Endodermal cell (in vitro differentiated cells): ENCODE data around the gene COL5A1. TPM values are rescaled to one million over a fixed set of nuclear protein-coding genes. Genes with fewer than 3 reads are reported as not detected.

ENCODE experiments used
- DNase-seq: peaks from one replicate; pipeline ENCODE4 v3.0.0-alpha.2; 2017
- H3K27ac ChIP-seq: 2 replicates; pipeline ENCODE4 v1.5.1; 2013; ENCODE audit warnings: mild to moderate bottlenecking, low read depth, low read length, moderate library complexity
- H3K27me3 ChIP-seq: 2 replicates; pipeline ENCODE4 v1.6.1; 2013; ENCODE audit warnings: mild to moderate bottlenecking, low read length, moderate library complexity; ENCODE audit not compliant: insufficient read depth, control insufficient read depth, poor library complexity, severe bottlenecking
- H3K36me3 ChIP-seq: 2 replicates; pipeline ENCODE4 v1.7.0; 2013; ENCODE audit warnings: mild to moderate bottlenecking, low read length, moderate library complexity; ENCODE audit not compliant: control insufficient read depth, insufficient read depth
- H3K4me1 ChIP-seq: one replicate; pipeline ENCODE4 v1.7.0; 2013; ENCODE audit warnings: low read length; ENCODE audit not compliant: control insufficient read depth, insufficient read depth
- H3K4me3 ChIP-seq: 2 replicates; pipeline ENCODE4 v1.5.1; 2013; ENCODE audit warnings: mild to moderate bottlenecking, low read length, moderate library complexity
- H3K9ac ChIP-seq: 2 replicates; pipeline ENCODE4 v1.6.1; 2013; ENCODE audit warnings: mild to moderate bottlenecking, low read length, moderate library complexity; ENCODE audit not compliant: poor library complexity, severe bottlenecking; ENCODE audit errors: extremely low read depth
- H3K9me3 ChIP-seq: 2 replicates; pipeline ENCODE4 v1.6.1; 2013; ENCODE audit warnings: mild to moderate bottlenecking, low read length, moderate library complexity; ENCODE audit not compliant: control insufficient read depth
- H3K27ac Mint-ChIP-seq: 2 replicates; pipeline ENCODE4 v1.8.0; 2020; ENCODE audit warnings: mixed read lengths
- H3K27me3 Mint-ChIP-seq: 2 replicates; pipeline ENCODE4 v1.8.0; 2021; ENCODE audit warnings: mild to moderate bottlenecking, mixed read lengths; ENCODE audit not compliant: insufficient read depth
- H3K36me3 Mint-ChIP-seq: 2 replicates; pipeline ENCODE4 v1.8.0; 2020; ENCODE audit warnings: low read depth, mixed read lengths
- H3K4me1 Mint-ChIP-seq: 2 replicates; pipeline ENCODE4 v1.8.0; 2020; ENCODE audit warnings: mixed read lengths
- H3K4me3 Mint-ChIP-seq: 2 replicates; pipeline ENCODE4 v1.8.0; 2020; ENCODE audit warnings: mild to moderate bottlenecking, moderate library complexity, mixed read lengths
- H3K9me3 Mint-ChIP-seq: 2 replicates; pipeline ENCODE4 v1.8.0; 2020; ENCODE audit warnings: mild to moderate bottlenecking, mixed read lengths
- CTCF ChIP-seq: fragments of 200-600 bp; sonication (generic); conservative IDR thresholded peaks from 2 replicates; pipeline ENCODE4 v1.5.0; 2021; ENCODE audit warnings: antibody characterized with exemption, mild to moderate bottlenecking
- WGBS, 2 experiments: methylation state at CpG; one replicate each; pipeline versions ENCODE4 v1.1.5 to v1.1.7; 2013; ENCODE audit warnings: missing lambda C conversion rate in 2 of 2, mixed read lengths in 1 of 2; ENCODE audit not compliant: insufficient coverage in 1 of 2, insufficient read length in 1 of 2; 5-methylcytosine and 5-hydroxymethylcytosine counted together
- total RNA-seq, 2 donors: library from RNA; stranded (reverse); fragmentation: NEBNext Ultra II Directional in 1 of 2; extraction: Animal tissue kit (Norgen Biotek cat#: 25700) in 1 of 2; gene quantifications; 2 replicates in 1 of 2; 3 replicates in 1 of 2; pipeline ENCODE4 v1.2.1, GENCODE V29; 2021

COL5A1 gene
- total RNA-seq, 2 donors from 2014 or later = 65.3 to 76.6 TPM

- no peak for TF ChIP-seq CTCF
- no peak overlapping the region for H3K27ac ChIP-seq
- H3K27me3 Mint-ChIP-seq = no peaks in the 10 kb centered on the region
- no peaks in the 10 kb centered on the region for H3K36me3 ChIP-seq
- H3K9me3 Mint-ChIP-seq = no peaks in the 10 kb centered on the region
- no peak overlapping the region for H3K4me3 ChIP-seq
- H3K27me3 ChIP-seq = no peaks in the 10 kb centered on the region
- H3K4me1 ChIP-seq = no peaks in the 10 kb centered on the region
- no peak overlapping the region for H3K4me3 Mint-ChIP-seq
- no peak overlapping the region for H3K9ac ChIP-seq
- peaks cover 6% of the 10 kb centered on the region for H3K36me3 Mint-ChIP-seq
- no peaks in the 10 kb centered on the region for H3K4me1 Mint-ChIP-seq
- no peaks in the 10 kb centered on the region for H3K9me3 ChIP-seq
- 88 to 97% methylated on average over 11 to 13 of the region's 13 CpGs for WGBS, 2 experiments
- H3K27ac Mint-ChIP-seq = no peak overlapping the region
- DNase-seq = no peak
Measured at GRCh38 chr9:134778156-134778555, 136.6 kb downstream of the COL5A1 start.

- H3K9me3 Mint-ChIP-seq = no peaks in the 10 kb centered on the region
- no peak overlapping the region for H3K4me3 Mint-ChIP-seq
- Histone ChIP-seq H3K9ac (no peak overlapping the region), H3K4me1 (no peaks in the 10 kb centered on the region), H3K4me3 (no peak overlapping the region), H3K27me3 (no peaks in the 10 kb centered on the region), H3K9me3 (no peaks in the 10 kb centered on the region), H3K36me3 (no peaks in the 10 kb centered on the region), H3K27ac (no peak overlapping the region)
- WGBS, 2 experiments = 67 to 92% methylated on average over 6 to 17 of the region's 17 CpGs
- DNase-seq = peak; percentile 93
- H3K27me3 Mint-ChIP-seq = no peaks in the 10 kb centered on the region
- no peak overlapping the region for H3K27ac Mint-ChIP-seq
- peaks cover 6% of the 10 kb centered on the region for H3K36me3 Mint-ChIP-seq
- H3K4me1 Mint-ChIP-seq = no peaks in the 10 kb centered on the region
- peak; percentile 90 for TF ChIP-seq CTCF
Measured at GRCh38 chr9:134778841-134779411, 137.3 kb downstream of the COL5A1 start.

GRCh38 chr9:134779640-134780039 is 138.0 kb downstream of the COL5A1 start:
- no peaks in the 10 kb centered on the region for H3K4me1 ChIP-seq
- no peak overlapping the region for H3K27ac ChIP-seq
- peaks cover 6% of the 10 kb centered on the region for H3K36me3 Mint-ChIP-seq
- H3K27me3 Mint-ChIP-seq = no peaks in the 10 kb centered on the region
- H3K27me3 ChIP-seq = no peaks in the 10 kb centered on the region
- 86 to 95% methylated on average over 7 to 8 of the region's 8 CpGs for WGBS, 2 experiments
- H3K4me3 Mint-ChIP-seq = no peak overlapping the region
- no peaks in the 10 kb centered on the region for H3K36me3 ChIP-seq
- no peaks in the 10 kb centered on the region for H3K9me3 ChIP-seq
- no peak for DNase-seq
- TF ChIP-seq CTCF = no peak
- no peaks in the 10 kb centered on the region for H3K4me1 Mint-ChIP-seq
- no peak overlapping the region for H3K27ac Mint-ChIP-seq
- H3K4me3 ChIP-seq = no peak overlapping the region
- no peak overlapping the region for H3K9ac ChIP-seq
- H3K9me3 Mint-ChIP-seq = no peaks in the 10 kb centered on the region
